ENCODE results near the gene DCST1.

DNA sequence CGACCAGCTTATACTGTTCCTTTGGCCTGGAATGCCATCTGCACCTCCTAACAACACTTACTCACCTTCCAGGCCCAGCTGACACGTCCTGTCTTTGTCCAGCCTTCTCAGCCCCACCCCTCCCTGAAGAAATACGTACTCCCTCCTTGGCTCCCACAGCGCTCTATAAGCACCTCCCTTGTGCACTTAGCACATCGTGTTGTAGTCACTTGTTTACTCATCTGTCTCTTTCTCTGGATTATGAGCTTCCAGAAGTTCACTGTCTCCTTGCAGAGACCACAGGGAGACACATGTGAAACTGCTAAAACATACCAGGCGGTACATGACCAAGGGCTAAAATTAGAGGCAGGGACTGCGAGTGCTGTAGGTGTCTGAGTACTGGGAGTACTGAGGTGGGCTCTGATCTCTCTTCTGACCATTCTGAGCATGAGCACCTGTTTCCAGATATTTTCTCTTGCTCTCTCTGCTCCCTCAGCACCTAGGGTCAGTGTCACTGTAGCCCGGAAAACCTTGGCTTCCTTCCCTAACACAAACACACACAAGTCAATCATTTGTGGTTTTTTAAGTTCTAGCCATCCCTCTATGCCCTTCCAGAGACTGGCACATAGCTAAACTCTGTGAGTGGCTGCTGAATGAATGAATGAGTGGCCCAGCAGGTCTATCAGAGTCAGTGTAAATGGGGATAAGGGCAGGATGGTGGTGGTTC is 5.1 kb downstream of the DCST1 start:
- TF ChIP-seq, protein P1, sequence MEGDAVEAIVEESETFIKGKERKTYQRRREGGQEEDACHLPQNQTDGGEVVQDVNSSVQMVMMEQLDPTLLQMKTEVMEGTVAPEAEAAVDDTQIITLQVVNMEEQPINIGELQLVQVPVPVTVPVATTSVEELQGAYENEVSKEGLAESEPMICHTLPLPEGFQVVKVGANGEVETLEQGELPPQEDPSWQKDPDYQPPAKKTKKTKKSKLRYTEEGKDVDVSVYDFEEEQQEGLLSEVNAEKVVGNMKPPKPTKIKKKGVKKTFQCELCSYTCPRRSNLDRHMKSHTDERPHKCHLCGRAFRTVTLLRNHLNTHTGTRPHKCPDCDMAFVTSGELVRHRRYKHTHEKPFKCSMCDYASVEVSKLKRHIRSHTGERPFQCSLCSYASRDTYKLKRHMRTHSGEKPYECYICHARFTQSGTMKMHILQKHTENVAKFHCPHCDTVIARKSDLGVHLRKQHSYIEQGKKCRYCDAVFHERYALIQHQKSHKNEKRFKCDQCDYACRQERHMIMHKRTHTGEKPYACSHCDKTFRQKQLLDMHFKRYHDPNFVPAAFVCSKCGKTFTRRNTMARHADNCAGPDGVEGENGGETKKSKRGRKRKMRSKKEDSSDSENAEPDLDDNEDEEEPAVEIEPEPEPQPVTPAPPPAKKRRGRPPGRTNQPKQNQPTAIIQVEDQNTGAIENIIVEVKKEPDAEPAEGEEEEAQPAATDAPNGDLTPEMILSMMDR (IDR thresholded peaks at IDR 0.05; ENCODE audit: low read depth, low read length) = no peak
- TF ChIP-seq POLR2A (IDR thresholded peaks at IDR 0.05; ENCODE audit: extremely low read depth, insufficient read length) (no peak), MYC (IDR thresholded peaks at IDR 0.05; ENCODE audit: low read depth, low read length) (no peak)
- TF ChIP-seq, protein P2, sequence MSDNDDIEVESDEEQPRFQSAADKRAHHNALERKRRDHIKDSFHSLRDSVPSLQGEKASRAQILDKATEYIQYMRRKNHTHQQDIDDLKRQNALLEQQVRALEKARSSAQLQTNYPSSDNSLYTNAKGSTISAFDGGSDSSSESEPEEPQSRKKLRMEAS (IDR thresholded peaks at IDR 0.05; ENCODE audit: low read depth, low read length) = no peak
